K562 (cell line): Measurements from ENCODE around the gene AGAP1.

Source experiments
- ERF ChIP-seq: fragments of 450-650 bp; formaldehyde crosslinking; IDR thresholded peaks from 2 replicates; pipeline ENCODE4 v1.4.0; 2020; ENCODE audit warnings: mild to moderate bottlenecking, mixed read lengths
- POLR2AphosphoS2 ChIP-seq: IDR thresholded peaks from 2 replicates; pipeline ENCODE4 v1.6.1; 2012; ENCODE audit warnings: low read length, improper control_type of control experiment
- ZBTB1 ChIP-seq: sonication (generic); formaldehyde crosslinking; IDR thresholded peaks from 2 replicates; pipeline ENCODE4 v1.8.1; 2023; ENCODE audit warnings: missing genetic modification reagents, low read depth, mild to moderate bottlenecking, borderline replicate concordance
- ZNF175 ChIP-seq: fragments of 200-800 bp; sonication (Bioruptor generic); IDR thresholded peaks from 2 replicates; pipeline ENCODE4 v1.6.1; 2016; ENCODE audit warnings: low read depth, mild to moderate bottlenecking, missing genetic modification characterization, missing compliant biosample characterization
- ZNF23 ChIP-seq: fragments of 250-450 bp; sonication (Bioruptor Pico); IDR thresholded peaks from 2 replicates; pipeline ENCODE4 v1.4.0; 2020; ENCODE audit warnings: mild to moderate bottlenecking
- ZNF253 ChIP-seq: fragments of 250-450 bp; sonication (Bioruptor Pico); conservative IDR thresholded peaks from 2 replicates; pipeline ENCODE4 v1.6.1; 2021; ENCODE audit warnings: mild to moderate bottlenecking
- TF ChIP-seq, protein P1 (sequence below): sonication (generic); formaldehyde crosslinking; IDR thresholded peaks from 2 replicates; pipeline ENCODE4 v1.8.0; 2022; ENCODE audit warnings: mild to moderate bottlenecking, missing genetic modification reagents

DNA sequence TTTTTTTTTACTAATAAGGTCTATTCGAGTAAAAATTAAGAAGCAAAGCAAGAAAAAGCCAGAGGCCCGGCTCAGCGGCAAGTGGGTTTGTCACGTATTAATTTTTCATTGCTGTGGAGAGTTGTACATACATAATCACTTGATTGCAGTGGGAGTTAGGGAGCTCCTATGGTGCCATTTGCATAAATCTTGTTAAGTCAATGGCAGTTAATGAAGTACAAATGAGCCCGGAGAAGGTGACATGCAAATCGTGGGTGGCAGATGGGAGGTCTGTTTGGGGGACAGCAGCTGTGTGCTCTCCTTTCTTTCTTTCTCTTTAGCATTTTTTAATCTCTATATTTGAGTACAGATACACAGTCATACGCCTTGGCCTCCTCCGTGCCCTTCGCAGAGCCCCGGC, 317.0 kb downstream of the AGAP1 start:
- TF ChIP-seq POLR2AphosphoS2 (no peak), ZNF23 (no peak), ERF (CRISPR knock-in tag) (no peak), ZNF175 (CRISPR knock-in tag) (no peak), ZNF253 (no peak), ZBTB1 (CRISPR knock-in tag) (no peak)
- TF ChIP-seq, protein P1, sequence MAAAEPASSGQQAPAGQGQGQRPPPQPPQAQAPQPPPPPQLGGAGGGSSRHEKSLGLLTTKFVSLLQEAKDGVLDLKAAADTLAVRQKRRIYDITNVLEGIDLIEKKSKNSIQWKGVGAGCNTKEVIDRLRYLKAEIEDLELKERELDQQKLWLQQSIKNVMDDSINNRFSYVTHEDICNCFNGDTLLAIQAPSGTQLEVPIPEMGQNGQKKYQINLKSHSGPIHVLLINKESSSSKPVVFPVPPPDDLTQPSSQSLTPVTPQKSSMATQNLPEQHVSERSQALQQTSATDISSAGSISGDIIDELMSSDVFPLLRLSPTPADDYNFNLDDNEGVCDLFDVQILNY (CRISPR knock-in tag): no peak
